A549 treated with DMSO at 1 μM for 4 hours (cell line): ENCODE results near the gene C14orf39. TPM values are rescaled to one million over a fixed set of nuclear protein-coding genes. Genes with fewer than 3 reads are reported as not detected.

Experiments
- total RNA-seq: library from RNA; stranded (reverse); fragments of 200-300 nt; extraction: Qiagen RNA extraction; gene quantifications from 5 replicates; pipeline ENCODE4 v1.2.3, GENCODE V29; 2022; ENCODE audit warnings: low read depth

C14orf39 gene, protein sequence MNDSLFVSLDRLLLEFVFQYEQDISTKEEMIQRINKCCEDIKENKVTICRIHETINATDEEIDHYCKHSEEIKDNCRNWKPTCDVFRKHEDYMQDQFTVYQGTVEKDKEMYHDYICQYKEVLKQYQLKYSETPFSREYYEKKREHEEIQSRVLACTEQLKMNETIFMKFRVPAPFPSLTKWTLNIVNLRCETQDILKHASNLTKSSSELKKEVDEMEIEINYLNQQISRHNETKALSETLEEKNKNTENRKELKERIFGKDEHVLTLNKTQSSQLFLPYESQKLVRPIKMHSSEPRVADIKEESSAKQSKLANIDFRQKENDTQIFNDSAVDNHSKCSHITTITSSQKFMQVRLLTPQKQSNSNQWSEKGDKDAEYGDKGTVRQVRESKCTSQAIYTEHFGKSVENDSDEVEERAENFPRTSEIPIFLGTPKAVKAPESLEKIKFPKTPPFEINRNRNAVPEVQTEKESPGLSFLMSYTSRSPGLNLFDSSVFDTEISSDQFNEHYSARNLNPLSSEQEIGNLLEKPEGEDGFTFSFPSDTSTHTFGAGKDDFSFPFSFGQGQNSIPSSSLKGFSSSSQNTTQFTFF
- not detected in 5 replicates for total RNA-seq

DNA sequence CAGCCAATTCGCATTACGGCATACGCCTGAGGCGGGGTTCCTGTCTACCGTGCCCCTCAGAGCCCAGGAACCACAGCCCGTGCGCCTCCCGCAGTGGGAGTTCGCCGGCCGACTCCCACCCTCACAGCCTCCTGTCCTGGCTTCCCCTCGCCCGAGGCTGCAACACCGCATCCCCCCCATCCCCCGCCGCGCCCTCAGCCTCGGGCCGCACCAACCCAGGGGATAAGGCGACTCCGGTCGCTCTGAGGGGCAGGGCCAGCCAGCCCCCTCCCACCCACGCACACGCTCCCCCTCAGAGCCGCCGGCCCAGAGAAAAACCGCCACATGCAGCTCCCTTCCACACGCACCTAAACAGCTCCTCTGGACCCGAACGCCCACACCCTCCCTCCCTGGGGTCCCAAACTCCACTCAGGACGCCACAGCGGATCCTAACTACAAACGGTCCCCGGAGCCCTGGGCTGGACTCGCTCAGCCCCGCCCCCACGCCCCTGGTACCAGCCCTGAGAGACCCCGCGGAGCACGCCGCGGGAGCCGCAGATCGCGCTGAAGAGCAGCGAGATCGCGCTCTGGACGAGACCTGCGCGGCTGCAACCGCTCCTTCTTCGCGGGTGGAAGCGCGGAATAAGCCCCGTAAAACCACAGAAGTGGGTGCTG lies at the start of gene C14orf39:
Gene C14orf39, minus strand, starts transcription at position 466 of the 654 bp plus-strand sequence. CDS start 985 bp downstream, outside the sequence.

DNA sequence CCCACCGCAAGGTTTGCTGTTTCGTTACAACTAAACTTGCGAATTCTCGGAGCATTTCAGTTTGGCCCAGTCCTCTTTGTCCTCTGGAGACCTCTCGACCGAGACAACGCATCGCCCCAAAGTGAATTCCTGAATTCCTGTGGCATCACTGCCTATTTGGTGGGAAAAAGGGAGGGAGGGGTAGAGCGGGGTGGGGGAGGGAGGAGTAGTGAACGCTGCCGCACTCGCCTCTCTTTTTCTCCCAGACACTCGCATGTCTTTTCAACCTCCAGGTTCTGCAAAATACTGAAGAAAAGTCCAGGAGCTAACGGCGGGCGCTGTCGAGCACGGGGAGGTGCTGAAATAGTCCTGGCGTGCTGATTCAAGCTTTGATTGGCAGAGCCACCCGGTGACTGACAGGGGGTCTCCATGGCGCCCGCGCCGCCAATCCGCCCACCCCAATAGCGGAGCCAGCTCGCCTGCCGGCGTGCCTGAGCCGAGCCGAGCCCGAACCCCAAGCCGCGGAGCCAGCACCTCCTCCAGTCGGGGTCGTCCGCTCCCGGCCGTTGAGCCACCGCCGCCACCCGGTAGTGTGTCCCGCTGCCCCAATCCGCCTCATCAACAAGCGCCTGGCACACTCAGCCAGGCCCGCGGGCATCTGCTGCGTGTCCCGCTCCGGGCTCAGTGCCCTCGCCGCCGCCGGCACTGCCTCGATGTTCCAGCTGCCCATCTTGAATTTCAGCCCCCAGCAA lies 23.0 kb upstream of the C14orf39 start, which contains the start of gene SIX6:
Gene SIX6, plus strand, starts transcription at position 440 of the 731 bp plus-strand sequence. Its CDS starts 253 bp downstream, at position 693.

Other genes starting within 250 kb of the C14orf39 start
- 40.8 to 45.2 TPM (median 43.0 TPM) in 5 replicates for gene PPM1A, start 236.8 kb downstream of the C14orf39 start, total RNA-seq
- gene SIX6, start 23.1 kb upstream of the C14orf39 start, total RNA-seq = not detected in 5 replicates
- 7.3 to 9.8 TPM (median 9.1 TPM) in 5 replicates for gene SIX1, start 163.4 kb upstream of the C14orf39 start, total RNA-seq
- gene SIX4, start 238.3 kb upstream of the C14orf39 start, total RNA-seq = 2.5 to 4.6 TPM (median 3.9 TPM) in 5 replicates
- 39.6 to 47.8 TPM (median 43.4 TPM) in 5 replicates for gene MNAT1, start 248.7 kb upstream of the C14orf39 start, total RNA-seq